ENCODE data around the gene TIGD7. TPM values are rescaled to one million over a fixed set of nuclear protein-coding genes. Genes with fewer than 3 reads are reported as not detected.

TIGD7 gene
- total RNA-seq, 1 experiment from 2014 or later = 0.49 TPM

- TF ChIP-seq SP1 (IDR thresholded peaks at IDR 0.05; ENCODE audit: low read depth) (no peak), CBX3 (IDR thresholded peaks at IDR 0.05; ENCODE audit: low read depth) (no peak), CTCF (IDR thresholded peaks at IDR 0.05 in 2 of 3, conservative IDR thresholded peaks at IDR 0.05 in 1 of 3; ENCODE audit: borderline replicate concordance in 1 of 3, insufficient read depth in 1 of 3, low read depth in 2 of 3, low read length in 2 of 3) (no peak), EGR1 (IDR thresholded peaks at IDR 0.05; ENCODE audit: low read depth) (no peak)
- TF ChIP-seq, protein P1, sequence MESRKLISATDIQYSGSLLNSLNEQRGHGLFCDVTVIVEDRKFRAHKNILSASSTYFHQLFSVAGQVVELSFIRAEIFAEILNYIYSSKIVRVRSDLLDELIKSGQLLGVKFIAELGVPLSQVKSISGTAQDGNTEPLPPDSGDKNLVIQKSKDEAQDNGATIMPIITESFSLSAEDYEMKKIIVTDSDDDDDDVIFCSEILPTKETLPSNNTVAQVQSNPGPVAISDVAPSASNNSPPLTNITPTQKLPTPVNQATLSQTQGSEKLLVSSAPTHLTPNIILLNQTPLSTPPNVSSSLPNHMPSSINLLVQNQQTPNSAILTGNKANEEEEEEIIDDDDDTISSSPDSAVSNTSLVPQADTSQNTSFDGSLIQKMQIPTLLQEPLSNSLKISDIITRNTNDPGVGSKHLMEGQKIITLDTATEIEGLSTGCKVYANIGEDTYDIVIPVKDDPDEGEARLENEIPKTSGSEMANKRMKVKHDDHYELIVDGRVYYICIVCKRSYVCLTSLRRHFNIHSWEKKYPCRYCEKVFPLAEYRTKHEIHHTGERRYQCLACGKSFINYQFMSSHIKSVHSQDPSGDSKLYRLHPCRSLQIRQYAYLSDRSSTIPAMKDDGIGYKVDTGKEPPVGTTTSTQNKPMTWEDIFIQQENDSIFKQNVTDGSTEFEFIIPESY (IDR thresholded peaks at IDR 0.05; ENCODE audit: extremely low read depth, insufficient replicate concordance, low read length) = no peak
Observed at GRCh38 chr16:3311496-3311895, 6.3 kb upstream of the TIGD7 start (continued).

DNA sequence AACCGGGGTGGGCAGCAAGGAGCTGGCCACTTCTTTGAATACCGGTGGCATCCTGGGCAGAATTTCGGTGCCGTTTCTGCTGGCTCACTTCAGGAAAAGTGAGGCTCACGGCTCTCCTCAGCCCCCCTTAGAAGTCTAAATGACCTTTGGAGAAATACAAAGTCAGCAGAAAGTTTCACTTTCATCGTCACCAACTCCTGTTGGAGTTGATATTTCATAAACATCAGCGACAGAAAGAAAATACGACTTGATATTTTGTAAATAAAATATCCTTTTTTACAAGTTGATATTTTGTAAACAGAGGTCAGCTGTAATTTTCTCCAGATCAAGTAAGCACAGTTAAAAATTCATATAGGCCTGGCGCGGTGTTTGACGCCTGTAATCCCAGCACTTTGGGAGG, 848 bp upstream of the TIGD7 start:
- peak overlapping the region; percentile 66 for H3K4me2 ChIP-seq (ENCODE audit: low read length)
- H3K36me3 ChIP-seq (ENCODE audit: control insufficient read depth in 1 of 2, insufficient read depth in 2 of 2, low read length in 2 of 2) = peaks cover 0 to 6% of the 10 kb centered on the region in 2 experiments; a peak in 1 of 4 replicates
- intact Hi-C loops (cut with micrococcal nuclease) = loop anchor here (10.0 kb wide), 1 partner anchor 89 kb away; no protein-coding TSS in a partner anchor
- peaks cover 0 to 8% of the 10 kb centered on the region in 2 experiments; a peak in 1 of 4 replicates for H3K9me3 ChIP-seq (ENCODE audit: control insufficient read depth in 1 of 2, insufficient read depth in 1 of 2, low read depth in 1 of 2, low read length in 2 of 2)
- peaks cover 0 to 19% of the 10 kb centered on the region in 2 experiments; a peak in 2 of 4 replicates for H3K4me1 ChIP-seq (ENCODE audit: control insufficient read depth in 1 of 2, insufficient read depth in 2 of 2, low read length in 2 of 2)
- H4K20me1 ChIP-seq (ENCODE audit: insufficient read depth) = no peaks in the 10 kb centered on the region
- no peak for ATAC-seq
- no peaks in the 10 kb centered on the region for H3K27me3 ChIP-seq (ENCODE audit: insufficient read depth, low read length)
- peak overlapping the region; percentile 79 for H3K27ac ChIP-seq (ENCODE audit: low read depth, low read length)
- DNase-seq (ENCODE audit: low read depth, low spot score) = no peak
- H3K4me3 ChIP-seq (replicated peaks in 1 of 2; ENCODE audit: low read depth in 1 of 2, low read length in 2 of 2) = peak overlapping the region; percentile 51 to 60
- POLR2A ChIA-PET = no interaction called here
- RAD21 ChIA-PET (ENCODE audit: low non-redundant PET in 1 of 2, low total read pairs in 2 of 2, uncharacterized antibody in 2 of 2, unreplicated experiment in 2 of 2) = no interaction called here
- no peaks in the 10 kb centered on the region for H3K9me2 ChIP-seq (ENCODE audit: insufficient read depth)
- CTCF ChIA-PET = no interaction called here
- H2AFZ ChIP-seq (ENCODE audit: low read depth, low read length, poor library complexity, severe bottlenecking) = no peak overlapping the region
- H3K79me2 ChIP-seq (ENCODE audit: insufficient read depth, low read length) = no peaks in the 10 kb centered on the region
- TSS peak; percentile 34 for BruUV-seq (replicated peaks)
- peak overlapping the region; percentile 58 for H3K9ac ChIP-seq (ENCODE audit: low read length)
- TF ChIP-seq YY1 (IDR thresholded peaks at IDR 0.05; ENCODE audit: extremely low read depth, insufficient replicate concordance, low read depth, low read length) (no peak), RAD21 (IDR thresholded peaks at IDR 0.05; ENCODE audit: low read depth) (no peak), CTCF (IDR thresholded peaks at IDR 0.05 in 2 of 3, conservative IDR thresholded peaks at IDR 0.05 in 1 of 3; ENCODE audit: borderline replicate concordance in 1 of 3, insufficient read depth in 1 of 3, low read depth in 2 of 3, low read length in 2 of 3) (no peak), ZNF274 (IDR thresholded peaks at IDR 0.05; ENCODE audit: low read depth, low read length) (no peak), TCF7L2 (IDR thresholded peaks at IDR 0.05; ENCODE audit: borderline replicate concordance, extremely low read depth, insufficient read depth, insufficient read length) (no peak), ATF3 (IDR thresholded peaks at IDR 0.05) (no peak), ELF1 (IDR thresholded peaks at IDR 0.05; ENCODE audit: borderline replicate concordance, low read depth) (no peak), POLR2AphosphoS5 (IDR thresholded peaks at IDR 0.05; ENCODE audit: low read depth, low read length) (no peak), SP1 (IDR thresholded peaks at IDR 0.05; ENCODE audit: low read depth) (no peak), ZFX (IDR thresholded peaks at IDR 0.05) (no peak), FOSL1 (IDR thresholded peaks at IDR 0.05; ENCODE audit: low read depth) (no peak)
- TF ChIP-seq, protein P1 (IDR thresholded peaks at IDR 0.05; ENCODE audit: extremely low read depth, insufficient replicate concordance, low read length) = no peak

All from HCT116 (cell line).